OCI-LY3 (cell line): ENCODE results near the gene TRAF4.

ENCODE experiments used
- EZH2phosphoT487 ChIP-seq: fragments of 200-600 bp; shearing (Covaris generic); IDR thresholded peaks from 2 replicates; pipeline ENCODE4 v1.6.1; 2018; ENCODE audit warnings: antibody characterized with exemption, mixed run types, low read depth
- TF ChIP-seq, protein P1 (sequence below): fragments of 200-600, 300-600 bp; sonication (generic); IDR thresholded peaks from 2 replicates; pipeline ENCODE4 v1.5.1; 2014; ENCODE audit warnings: antibody characterized with exemption, low read length, low read depth

DNA sequence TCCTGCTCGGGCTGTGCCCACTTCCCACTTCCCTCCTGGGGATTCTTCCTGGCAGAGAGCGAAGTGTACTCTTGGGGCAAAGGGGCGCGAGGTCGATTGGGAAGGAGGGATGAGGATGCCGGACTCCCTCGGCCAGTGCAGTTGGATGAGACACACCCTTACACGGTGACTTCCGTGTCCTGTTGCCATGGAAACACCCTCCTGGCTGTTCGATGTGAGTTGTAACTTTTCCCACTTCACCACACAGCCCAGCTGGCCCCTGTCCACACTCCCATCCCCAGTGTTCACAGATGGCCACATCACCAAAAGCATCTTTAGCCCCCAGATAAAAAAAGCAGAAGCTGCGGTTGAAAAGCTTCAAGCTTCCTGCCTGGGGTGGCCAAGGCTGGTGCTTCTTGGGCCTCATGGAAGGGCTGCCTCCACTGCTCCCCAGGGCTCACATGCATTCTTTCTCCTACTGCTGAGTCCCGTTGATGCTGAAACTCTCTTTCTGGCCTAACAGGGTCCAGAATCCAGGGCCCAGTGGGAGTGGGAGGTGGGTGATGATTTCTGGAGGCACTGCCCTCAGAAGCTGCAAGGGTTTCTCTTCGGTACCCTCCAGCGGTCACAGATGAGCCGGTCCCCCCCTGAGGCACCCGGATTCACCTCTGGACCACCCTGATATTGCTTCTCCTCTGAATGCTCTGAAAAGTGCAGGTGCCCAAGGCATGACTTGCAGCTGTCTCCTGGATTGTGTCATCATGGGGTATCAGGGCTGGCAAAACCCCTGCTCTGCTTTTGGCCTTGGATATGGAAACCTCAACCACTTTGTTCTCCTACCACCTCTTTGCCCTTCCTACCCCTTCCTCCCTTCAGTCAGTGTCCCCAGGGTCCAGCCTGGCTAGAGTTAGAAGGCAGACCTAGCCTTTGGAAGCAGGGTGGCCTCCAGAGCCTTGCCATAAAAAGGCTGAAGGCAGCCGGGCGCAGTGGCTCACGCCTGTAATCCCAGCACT, 2.2 kb upstream of the TRAF4 start:
- TF ChIP-seq, protein P1, sequence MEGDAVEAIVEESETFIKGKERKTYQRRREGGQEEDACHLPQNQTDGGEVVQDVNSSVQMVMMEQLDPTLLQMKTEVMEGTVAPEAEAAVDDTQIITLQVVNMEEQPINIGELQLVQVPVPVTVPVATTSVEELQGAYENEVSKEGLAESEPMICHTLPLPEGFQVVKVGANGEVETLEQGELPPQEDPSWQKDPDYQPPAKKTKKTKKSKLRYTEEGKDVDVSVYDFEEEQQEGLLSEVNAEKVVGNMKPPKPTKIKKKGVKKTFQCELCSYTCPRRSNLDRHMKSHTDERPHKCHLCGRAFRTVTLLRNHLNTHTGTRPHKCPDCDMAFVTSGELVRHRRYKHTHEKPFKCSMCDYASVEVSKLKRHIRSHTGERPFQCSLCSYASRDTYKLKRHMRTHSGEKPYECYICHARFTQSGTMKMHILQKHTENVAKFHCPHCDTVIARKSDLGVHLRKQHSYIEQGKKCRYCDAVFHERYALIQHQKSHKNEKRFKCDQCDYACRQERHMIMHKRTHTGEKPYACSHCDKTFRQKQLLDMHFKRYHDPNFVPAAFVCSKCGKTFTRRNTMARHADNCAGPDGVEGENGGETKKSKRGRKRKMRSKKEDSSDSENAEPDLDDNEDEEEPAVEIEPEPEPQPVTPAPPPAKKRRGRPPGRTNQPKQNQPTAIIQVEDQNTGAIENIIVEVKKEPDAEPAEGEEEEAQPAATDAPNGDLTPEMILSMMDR = no peak
- no peak for TF ChIP-seq EZH2phosphoT487
